ENCODE measurements around the gene GOLGA6L10. TPM values are rescaled to one million over a fixed set of nuclear protein-coding genes. Genes with fewer than 3 reads are reported as not detected.
"Not testable (repeated sequence)": the region's sequence is repeated elsewhere in the genome, so short reads cannot be mapped to it uniquely, and the experiment has no call there.

Gene GOLGA6L10
- total RNA-seq, 3 donors from 2014 or later (not counting 1 experiment from before 2014, with no cell fraction given): 1.2 to 2.7 (median 1.8) TPM

DNA sequence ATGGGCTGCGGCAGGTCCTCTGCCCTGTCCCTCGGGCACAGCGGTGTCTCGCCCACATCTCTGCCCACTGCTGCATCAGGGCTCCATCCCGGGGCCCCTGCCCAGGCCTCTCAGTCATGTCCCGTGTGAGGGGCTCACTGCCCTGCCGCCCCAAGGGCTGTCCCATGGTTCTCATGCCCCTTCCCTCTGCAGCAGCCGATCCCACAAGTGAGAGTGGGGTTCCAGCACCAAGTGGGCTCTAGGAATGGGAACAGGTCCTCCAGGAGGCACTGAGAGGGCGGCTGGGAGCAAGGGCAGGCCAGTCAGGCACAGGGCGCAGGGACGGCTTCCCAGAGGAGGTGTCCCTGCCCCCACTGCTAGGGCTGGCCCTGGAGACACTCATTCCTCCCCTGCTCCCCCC is 18.4 kb downstream of the GOLGA6L10 start:
- H3K27ac Mint-ChIP-seq; H3K36me3 ChIP-seq (ENCODE audit: control insufficient read depth, insufficient read depth, low read length); H3K4me1 Mint-ChIP-seq; H3K9me3 ChIP-seq (ENCODE audit: control insufficient read depth, insufficient read depth, low read length); H3K27me3 Mint-ChIP-seq (ENCODE audit: low read depth in 2 of 2); H3K27me3 ChIP-seq (ENCODE audit: control insufficient read depth, insufficient read depth, low read length); intact Hi-C loops (cut with micrococcal nuclease); H3K4me3 Mint-ChIP-seq; H3K27ac ChIP-seq (ENCODE audit: low read length); DNase-seq; H3K9me3 Mint-ChIP-seq; H3K4me3 ChIP-seq (ENCODE audit: low read length); ATAC-seq; H3K36me3 Mint-ChIP-seq; H3K4me1 ChIP-seq (ENCODE audit: control insufficient read depth, insufficient read depth, low read length): not testable (repeated sequence)
- 89% methylated on average over 3 of the region's 11 CpGs for WGBS (ENCODE audit: insufficient coverage)

DNA sequence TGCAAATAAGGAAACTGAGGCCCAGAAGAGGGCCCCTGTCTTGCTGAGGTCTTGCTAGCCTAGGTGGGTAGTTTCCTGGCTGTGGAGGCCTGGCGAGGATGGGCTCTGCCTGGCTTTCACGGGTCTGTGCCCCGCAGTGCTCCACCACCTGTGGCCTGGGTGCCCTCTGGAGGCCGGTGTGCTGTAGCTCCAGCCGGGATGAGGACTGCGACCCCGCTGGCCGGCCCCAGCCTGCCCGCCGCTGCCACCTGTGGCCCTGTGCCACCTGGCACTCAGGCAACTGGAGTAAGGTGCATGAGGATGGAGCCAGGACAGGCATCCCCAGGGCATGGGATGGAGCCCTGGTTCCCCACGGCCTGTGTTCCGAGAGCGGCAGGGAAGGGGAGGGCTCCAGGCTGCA is 20.2 kb downstream of the GOLGA6L10 start:
- H3K27ac Mint-ChIP-seq; H3K36me3 Mint-ChIP-seq; H3K4me3 ChIP-seq (ENCODE audit: low read length); intact Hi-C loops (cut with micrococcal nuclease); ATAC-seq; H3K27me3 ChIP-seq (ENCODE audit: control insufficient read depth, insufficient read depth, low read length); H3K4me3 Mint-ChIP-seq; H3K36me3 ChIP-seq (ENCODE audit: control insufficient read depth, insufficient read depth, low read length); H3K9me3 Mint-ChIP-seq; H3K27me3 Mint-ChIP-seq (ENCODE audit: low read depth in 2 of 2); DNase-seq; H3K4me1 ChIP-seq (ENCODE audit: control insufficient read depth, insufficient read depth, low read length); H3K27ac ChIP-seq (ENCODE audit: low read length); H3K9me3 ChIP-seq (ENCODE audit: control insufficient read depth, insufficient read depth, low read length); H3K4me1 Mint-ChIP-seq: not testable (repeated sequence)
- no CpG with 5 or more reads among the region's 13 CpGs for WGBS (ENCODE audit: insufficient coverage)

GRCh38 chr15:82327372-82327771 is 21.9 kb downstream of the GOLGA6L10 start:
- H3K36me3 ChIP-seq (ENCODE audit: control insufficient read depth, insufficient read depth, low read length); H3K9me3 Mint-ChIP-seq; H3K4me3 ChIP-seq (ENCODE audit: low read length); H3K4me3 Mint-ChIP-seq; H3K27me3 Mint-ChIP-seq (ENCODE audit: low read depth in 2 of 2); H3K4me1 ChIP-seq (ENCODE audit: control insufficient read depth, insufficient read depth, low read length); ATAC-seq; H3K27ac Mint-ChIP-seq; H3K27ac ChIP-seq (ENCODE audit: low read length); DNase-seq; H3K4me1 Mint-ChIP-seq; H3K9me3 ChIP-seq (ENCODE audit: control insufficient read depth, insufficient read depth, low read length); H3K36me3 Mint-ChIP-seq; H3K27me3 ChIP-seq (ENCODE audit: control insufficient read depth, insufficient read depth, low read length); intact Hi-C loops (cut with micrococcal nuclease): not testable (repeated sequence)
- WGBS (ENCODE audit: insufficient coverage): 90% methylated on average over 3 of the region's 10 CpGs

GRCh38 chr15:82326896-82327295 is 22.4 kb downstream of the GOLGA6L10 start:
- H3K9me3 ChIP-seq (ENCODE audit: control insufficient read depth, insufficient read depth, low read length); H3K27ac ChIP-seq (ENCODE audit: low read length); H3K9me3 Mint-ChIP-seq; H3K27ac Mint-ChIP-seq; intact Hi-C loops (cut with micrococcal nuclease); H3K27me3 Mint-ChIP-seq (ENCODE audit: low read depth in 2 of 2); H3K36me3 Mint-ChIP-seq; H3K4me1 ChIP-seq (ENCODE audit: control insufficient read depth, insufficient read depth, low read length); DNase-seq; H3K27me3 ChIP-seq (ENCODE audit: control insufficient read depth, insufficient read depth, low read length); ATAC-seq; H3K36me3 ChIP-seq (ENCODE audit: control insufficient read depth, insufficient read depth, low read length); H3K4me3 Mint-ChIP-seq; H3K4me1 Mint-ChIP-seq; H3K4me3 ChIP-seq (ENCODE audit: low read length): not testable (repeated sequence)
- WGBS (ENCODE audit: insufficient coverage): 85% methylated on average over 16 of the region's 23 CpGs

DNA sequence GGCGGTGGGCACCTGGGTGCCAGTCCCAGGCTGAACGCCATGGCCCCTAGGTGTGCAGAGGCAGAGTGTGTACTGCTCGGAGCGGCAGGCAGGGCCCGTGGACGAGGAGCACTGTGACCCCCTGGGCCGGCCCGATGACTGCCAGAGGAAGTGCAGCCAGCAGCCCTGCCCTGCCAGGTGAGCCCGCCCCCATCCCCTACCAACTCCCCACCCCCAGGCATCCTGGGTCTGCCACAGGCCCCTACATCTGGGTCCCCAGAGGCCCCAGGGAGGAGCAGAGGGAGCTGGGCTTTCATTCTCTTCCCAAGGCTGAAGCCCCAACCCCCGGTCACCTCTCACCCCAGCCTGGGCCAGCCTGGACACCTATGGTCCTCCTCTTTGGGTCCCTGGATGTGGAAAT is 23.6 kb downstream of the GOLGA6L10 start:
- DNase-seq, H3K4me1 Mint-ChIP-seq, H3K27ac Mint-ChIP-seq: not testable (repeated sequence)

GRCh38 chr15:82324831-82325230 is 24.4 kb downstream of the GOLGA6L10 start:
- ATAC-seq; H3K27ac ChIP-seq (ENCODE audit: low read length); H3K4me1 ChIP-seq (ENCODE audit: control insufficient read depth, insufficient read depth, low read length); H3K27me3 ChIP-seq (ENCODE audit: control insufficient read depth, insufficient read depth, low read length); H3K27me3 Mint-ChIP-seq (ENCODE audit: low read depth in 2 of 2); DNase-seq; H3K4me3 Mint-ChIP-seq; intact Hi-C loops (cut with micrococcal nuclease); H3K9me3 Mint-ChIP-seq; H3K9me3 ChIP-seq (ENCODE audit: control insufficient read depth, insufficient read depth, low read length); H3K27ac Mint-ChIP-seq; H3K36me3 ChIP-seq (ENCODE audit: control insufficient read depth, insufficient read depth, low read length); H3K4me1 Mint-ChIP-seq; H3K36me3 Mint-ChIP-seq; H3K4me3 ChIP-seq (ENCODE audit: low read length): not testable (repeated sequence)
- WGBS (ENCODE audit: insufficient coverage): 91% methylated on average over 5 of the region's 6 CpGs

More for the DNA sequence above, 23.6 kb downstream of the GOLGA6L10 start:
- H3K36me3 ChIP-seq (ENCODE audit: control insufficient read depth, insufficient read depth, low read length); intact Hi-C loops (cut with micrococcal nuclease); H3K27me3 ChIP-seq (ENCODE audit: control insufficient read depth, insufficient read depth, low read length); H3K36me3 Mint-ChIP-seq; H3K4me1 ChIP-seq (ENCODE audit: control insufficient read depth, insufficient read depth, low read length); H3K4me3 Mint-ChIP-seq; H3K9me3 ChIP-seq (ENCODE audit: control insufficient read depth, insufficient read depth, low read length); H3K4me3 ChIP-seq (ENCODE audit: low read length); H3K27me3 Mint-ChIP-seq (ENCODE audit: low read depth in 2 of 2); H3K9me3 Mint-ChIP-seq; H3K27ac ChIP-seq (ENCODE audit: low read length); ATAC-seq: not testable (repeated sequence)
- WGBS (ENCODE audit: insufficient coverage): 88% methylated on average over 9 of the region's 10 CpGs

DNA sequence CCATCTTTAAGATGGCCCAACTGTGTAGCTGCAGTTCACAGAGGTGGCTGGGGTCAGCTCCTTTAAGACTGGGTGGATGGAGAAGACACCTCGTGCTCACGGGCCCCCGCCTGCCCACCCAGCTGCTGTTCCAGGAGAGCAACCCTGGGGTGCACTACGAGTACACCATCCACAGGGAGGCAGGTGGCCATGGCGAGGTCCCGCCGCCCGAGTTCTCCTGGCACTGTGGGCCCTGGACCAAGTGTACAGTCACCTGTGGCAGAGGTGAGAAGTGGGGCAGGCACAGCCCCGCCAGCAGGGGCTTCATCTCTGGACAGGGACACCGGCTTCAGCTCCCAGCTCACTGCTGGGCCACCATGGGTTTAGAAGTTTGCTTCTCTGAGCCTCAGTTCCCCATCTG is 26.8 kb downstream of the GOLGA6L10 start:
- H3K9me3 Mint-ChIP-seq; H3K4me1 ChIP-seq (ENCODE audit: control insufficient read depth, insufficient read depth, low read length); ATAC-seq; H3K9me3 ChIP-seq (ENCODE audit: control insufficient read depth, insufficient read depth, low read length); H3K27ac Mint-ChIP-seq; H3K36me3 Mint-ChIP-seq; H3K27me3 ChIP-seq (ENCODE audit: control insufficient read depth, insufficient read depth, low read length); H3K27me3 Mint-ChIP-seq (ENCODE audit: low read depth in 2 of 2); intact Hi-C loops (cut with micrococcal nuclease); H3K4me3 Mint-ChIP-seq; H3K27ac ChIP-seq (ENCODE audit: low read length); H3K36me3 ChIP-seq (ENCODE audit: control insufficient read depth, insufficient read depth, low read length); DNase-seq; H3K4me3 ChIP-seq (ENCODE audit: low read length); H3K4me1 Mint-ChIP-seq: not testable (repeated sequence)
- WGBS (ENCODE audit: insufficient coverage): no CpG with 5 or more reads among the region's 10 CpGs

DNA sequence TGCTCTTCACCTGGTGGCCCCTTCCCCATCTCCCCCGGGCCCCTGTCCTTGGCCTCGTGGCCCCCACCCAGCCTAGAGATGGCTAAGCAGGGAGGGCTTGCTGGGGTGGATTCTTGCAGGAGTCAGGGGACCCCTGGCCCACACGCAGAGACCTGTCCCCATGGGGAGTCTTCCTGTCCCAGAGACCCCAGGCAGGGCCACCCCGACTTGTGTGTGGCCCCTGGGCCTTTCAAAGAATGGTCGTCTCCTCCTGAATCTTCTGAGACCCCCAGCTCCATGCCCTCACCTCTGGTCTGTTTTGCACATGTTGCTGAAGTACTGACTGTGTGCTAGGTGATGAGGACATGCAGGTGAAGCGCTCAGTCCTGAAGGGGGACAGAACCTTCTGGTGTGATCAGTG is 28.4 kb downstream of the GOLGA6L10 start:
- intact Hi-C loops (cut with micrococcal nuclease); H3K27ac ChIP-seq (ENCODE audit: low read length); H3K9me3 Mint-ChIP-seq; H3K4me1 Mint-ChIP-seq; H3K4me3 Mint-ChIP-seq; DNase-seq; ATAC-seq; H3K36me3 ChIP-seq (ENCODE audit: control insufficient read depth, insufficient read depth, low read length); H3K27ac Mint-ChIP-seq; H3K9me3 ChIP-seq (ENCODE audit: control insufficient read depth, insufficient read depth, low read length); H3K4me1 ChIP-seq (ENCODE audit: control insufficient read depth, insufficient read depth, low read length); H3K27me3 ChIP-seq (ENCODE audit: control insufficient read depth, insufficient read depth, low read length); H3K27me3 Mint-ChIP-seq (ENCODE audit: low read depth in 2 of 2); H3K4me3 ChIP-seq (ENCODE audit: low read length); H3K36me3 Mint-ChIP-seq: not testable (repeated sequence)
- 94% methylated on average over 2 of the region's 6 CpGs for WGBS (ENCODE audit: insufficient coverage)
